ENCODE measurements around the gene MRO. TPM values are rescaled to one million over a fixed set of nuclear protein-coding genes. Genes with fewer than 3 reads are reported as not detected.

The MRO gene
- total RNA-seq, 1 experiment from 2014 or later, result not detected

DNA sequence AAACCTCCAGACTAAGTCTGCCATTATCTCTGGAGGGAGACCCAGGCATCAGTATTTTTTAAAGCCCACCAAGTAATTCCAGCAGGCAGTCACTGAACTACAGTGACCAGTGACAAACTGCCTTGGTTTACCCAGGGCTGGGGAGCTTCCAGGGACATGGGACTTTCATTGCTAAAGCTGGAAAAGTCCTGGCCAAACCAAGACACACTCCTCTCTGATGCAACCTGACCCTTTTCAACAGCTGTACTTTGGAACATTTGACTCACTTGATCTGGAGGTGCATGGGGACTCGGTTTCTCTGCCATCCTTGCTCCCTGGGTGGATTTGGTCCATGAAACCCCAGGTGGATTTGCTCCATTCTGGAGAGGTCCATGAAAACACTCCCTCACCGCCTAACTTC is 7.0 kb downstream of the MRO start:
- Histone ChIP-seq H3K4me1 (ENCODE audit: control insufficient read depth, insufficient read depth, low read length) (no peaks in the 10 kb centered on the region), H3K4me3 (ENCODE audit: low read depth in 2 of 2, low read length in 2 of 2) (no peak overlapping the region), H3K36me3 (ENCODE audit: control insufficient read depth, insufficient read depth, low read length) (no peaks in the 10 kb centered on the region), H3K9me3 (ENCODE audit: control insufficient read depth, insufficient read depth, low read depth, low read length) (no peaks in the 10 kb centered on the region), H3K27me3 (ENCODE audit: control insufficient read depth, insufficient read depth, low read length) (no peaks in the 10 kb centered on the region), H3K27ac (ENCODE audit: low read length) (no peak overlapping the region)
- TF ChIP-seq, protein P1, sequence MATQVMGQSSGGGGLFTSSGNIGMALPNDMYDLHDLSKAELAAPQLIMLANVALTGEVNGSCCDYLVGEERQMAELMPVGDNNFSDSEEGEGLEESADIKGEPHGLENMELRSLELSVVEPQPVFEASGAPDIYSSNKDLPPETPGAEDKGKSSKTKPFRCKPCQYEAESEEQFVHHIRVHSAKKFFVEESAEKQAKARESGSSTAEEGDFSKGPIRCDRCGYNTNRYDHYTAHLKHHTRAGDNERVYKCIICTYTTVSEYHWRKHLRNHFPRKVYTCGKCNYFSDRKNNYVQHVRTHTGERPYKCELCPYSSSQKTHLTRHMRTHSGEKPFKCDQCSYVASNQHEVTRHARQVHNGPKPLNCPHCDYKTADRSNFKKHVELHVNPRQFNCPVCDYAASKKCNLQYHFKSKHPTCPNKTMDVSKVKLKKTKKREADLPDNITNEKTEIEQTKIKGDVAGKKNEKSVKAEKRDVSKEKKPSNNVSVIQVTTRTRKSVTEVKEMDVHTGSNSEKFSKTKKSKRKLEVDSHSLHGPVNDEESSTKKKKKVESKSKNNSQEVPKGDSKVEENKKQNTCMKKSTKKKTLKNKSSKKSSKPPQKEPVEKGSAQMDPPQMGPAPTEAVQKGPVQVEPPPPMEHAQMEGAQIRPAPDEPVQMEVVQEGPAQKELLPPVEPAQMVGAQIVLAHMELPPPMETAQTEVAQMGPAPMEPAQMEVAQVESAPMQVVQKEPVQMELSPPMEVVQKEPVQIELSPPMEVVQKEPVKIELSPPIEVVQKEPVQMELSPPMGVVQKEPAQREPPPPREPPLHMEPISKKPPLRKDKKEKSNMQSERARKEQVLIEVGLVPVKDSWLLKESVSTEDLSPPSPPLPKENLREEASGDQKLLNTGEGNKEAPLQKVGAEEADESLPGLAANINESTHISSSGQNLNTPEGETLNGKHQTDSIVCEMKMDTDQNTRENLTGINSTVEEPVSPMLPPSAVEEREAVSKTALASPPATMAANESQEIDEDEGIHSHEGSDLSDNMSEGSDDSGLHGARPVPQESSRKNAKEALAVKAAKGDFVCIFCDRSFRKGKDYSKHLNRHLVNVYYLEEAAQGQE (IDR thresholded peaks at IDR 0.05; ENCODE audit: insufficient read depth in 1 of 2, low read depth in 2 of 2, low read length in 1 of 2), result no peak
- TF ChIP-seq, protein P2, sequence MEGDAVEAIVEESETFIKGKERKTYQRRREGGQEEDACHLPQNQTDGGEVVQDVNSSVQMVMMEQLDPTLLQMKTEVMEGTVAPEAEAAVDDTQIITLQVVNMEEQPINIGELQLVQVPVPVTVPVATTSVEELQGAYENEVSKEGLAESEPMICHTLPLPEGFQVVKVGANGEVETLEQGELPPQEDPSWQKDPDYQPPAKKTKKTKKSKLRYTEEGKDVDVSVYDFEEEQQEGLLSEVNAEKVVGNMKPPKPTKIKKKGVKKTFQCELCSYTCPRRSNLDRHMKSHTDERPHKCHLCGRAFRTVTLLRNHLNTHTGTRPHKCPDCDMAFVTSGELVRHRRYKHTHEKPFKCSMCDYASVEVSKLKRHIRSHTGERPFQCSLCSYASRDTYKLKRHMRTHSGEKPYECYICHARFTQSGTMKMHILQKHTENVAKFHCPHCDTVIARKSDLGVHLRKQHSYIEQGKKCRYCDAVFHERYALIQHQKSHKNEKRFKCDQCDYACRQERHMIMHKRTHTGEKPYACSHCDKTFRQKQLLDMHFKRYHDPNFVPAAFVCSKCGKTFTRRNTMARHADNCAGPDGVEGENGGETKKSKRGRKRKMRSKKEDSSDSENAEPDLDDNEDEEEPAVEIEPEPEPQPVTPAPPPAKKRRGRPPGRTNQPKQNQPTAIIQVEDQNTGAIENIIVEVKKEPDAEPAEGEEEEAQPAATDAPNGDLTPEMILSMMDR (IDR thresholded peaks at IDR 0.05), result no peak
- TF ChIP-seq SIN3A (IDR thresholded peaks at IDR 0.05; ENCODE audit: borderline replicate concordance, insufficient read depth, low read depth, low read length), result no peak
- no peak for TF ChIP-seq TCF7L2 (IDR thresholded peaks at IDR 0.05; ENCODE audit: low read depth, low read length)
- no peak for TF ChIP-seq POLR2AphosphoS5 (IDR thresholded peaks at IDR 0.05; ENCODE audit: low read depth, low read length)
- ATAC-seq (no peak), DNase-seq (ENCODE audit: low read depth, low spot score) (no peak)
- BruUV-seq (replicated peaks), result no TSS peak
- in situ Hi-C loops (cut with HindIII; ENCODE audit: low pct_unique_long_range_greater_than_20kb, low sequenced_read_pairs) (no loop called here), intact Hi-C loops (cut with micrococcal nuclease; ENCODE audit: unreplicated experiment) (no loop called here)
- ChIA-PET POLR2A (no interaction called here), CTCF (no interaction called here)

DNA sequence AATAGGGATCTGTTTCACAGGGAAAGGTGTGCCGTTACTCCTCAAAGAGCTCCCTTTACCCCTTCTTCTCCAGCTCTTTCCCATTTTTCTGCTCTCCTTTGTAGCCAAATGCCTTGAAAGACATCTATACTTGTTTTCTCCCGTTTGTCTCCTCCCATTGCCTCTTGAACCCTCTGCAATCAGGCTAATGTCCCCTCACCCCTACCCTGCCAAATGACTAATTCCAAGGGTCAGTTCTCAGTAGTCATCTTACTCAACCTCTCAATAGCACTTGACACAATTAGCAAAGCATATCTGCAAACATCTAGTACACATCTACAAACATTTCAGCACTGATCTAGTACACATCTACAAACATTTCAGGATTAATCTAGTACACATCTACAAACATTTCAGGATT is 12.6 kb downstream of the MRO start:
- Histone ChIP-seq H3K36me3 (ENCODE audit: control insufficient read depth, insufficient read depth, low read length) (no peaks in the 10 kb centered on the region), H3K4me3 (ENCODE audit: low read depth in 2 of 2, low read length in 2 of 2) (no peak overlapping the region), H3K27ac (ENCODE audit: low read length) (no peak overlapping the region), H3K27me3 (ENCODE audit: control insufficient read depth, insufficient read depth, low read length) (no peaks in the 10 kb centered on the region; the same call in 1 of the 2 replicates), H3K9me3 (ENCODE audit: control insufficient read depth, insufficient read depth, low read depth, low read length) (no peaks in the 10 kb centered on the region), H3K4me1 (ENCODE audit: control insufficient read depth, insufficient read depth, low read length) (no peaks in the 10 kb centered on the region)
- CTCF ChIA-PET, result no interaction called here
- POLR2A ChIA-PET, result no interaction called here
- TF ChIP-seq, protein P1 (IDR thresholded peaks at IDR 0.05; ENCODE audit: insufficient read depth in 1 of 2, low read depth in 2 of 2, low read length in 1 of 2), result no peak
- TF ChIP-seq POLR2AphosphoS5 (IDR thresholded peaks at IDR 0.05; ENCODE audit: low read depth, low read length) (no peak), SIN3A (IDR thresholded peaks at IDR 0.05; ENCODE audit: borderline replicate concordance, insufficient read depth, low read depth, low read length) (no peak), TCF7L2 (IDR thresholded peaks at IDR 0.05; ENCODE audit: low read depth, low read length) (no peak)
- TF ChIP-seq, protein P2 (IDR thresholded peaks at IDR 0.05), result no peak
- no peak for ATAC-seq
- DNase-seq (ENCODE audit: low read depth, low spot score), result no peak
- BruUV-seq (replicated peaks), result no TSS peak
- intact Hi-C loops (cut with micrococcal nuclease; ENCODE audit: unreplicated experiment) (no loop called here), in situ Hi-C loops (cut with HindIII; ENCODE audit: low pct_unique_long_range_greater_than_20kb, low sequenced_read_pairs) (no loop called here)
